GM18508 (cell line): ENCODE measurements around the gene CLEC20A.
"Not testable (repeated sequence)": the region's sequence is repeated elsewhere in the genome, so short reads cannot be mapped to it uniquely, and the experiment has no call there.

ENCODE experiments used
- ATAC-seq: cut with Tn5 transposase; IDR thresholded peaks from one replicate; pipeline ENCODE4 v1.9.1; 2021; ENCODE audit warnings: moderate number of reproducible peaks; ENCODE audit not compliant: insufficient read depth, unreplicated experiment

Gene CLEC20A

DNA sequence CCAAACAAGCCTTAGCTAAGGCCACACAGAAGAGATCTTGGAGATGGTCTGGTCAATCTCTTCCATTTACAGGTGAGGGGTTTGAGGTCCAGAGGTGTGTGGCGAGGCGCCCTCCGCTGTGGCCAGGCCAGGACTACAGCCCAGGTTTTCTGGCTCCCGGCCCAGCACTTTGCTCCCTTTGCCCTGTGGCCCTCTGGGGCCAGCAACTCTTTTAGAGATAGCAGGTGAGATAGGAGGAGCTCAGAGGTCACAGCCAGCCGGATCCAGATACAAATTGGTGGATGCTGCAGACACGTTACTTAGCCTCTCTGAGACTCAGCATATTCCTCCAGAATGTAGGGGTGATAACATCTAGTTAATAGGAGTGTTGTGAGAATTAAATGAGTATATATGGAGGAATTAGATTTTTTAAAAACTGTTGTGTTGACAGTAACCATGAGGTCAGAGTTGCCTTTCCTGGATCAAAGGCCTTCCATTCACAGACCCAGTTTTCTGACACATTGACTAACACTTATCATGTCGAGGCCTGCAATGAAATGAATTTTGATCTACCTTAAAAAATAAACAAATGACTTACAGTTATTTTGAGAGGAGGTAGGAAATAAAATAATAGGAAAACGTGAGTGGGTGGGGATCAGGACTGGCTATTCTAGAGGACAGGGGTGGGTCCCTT, 32.7 kb upstream of the CLEC20A start:
- no peak for ATAC-seq

DNA sequence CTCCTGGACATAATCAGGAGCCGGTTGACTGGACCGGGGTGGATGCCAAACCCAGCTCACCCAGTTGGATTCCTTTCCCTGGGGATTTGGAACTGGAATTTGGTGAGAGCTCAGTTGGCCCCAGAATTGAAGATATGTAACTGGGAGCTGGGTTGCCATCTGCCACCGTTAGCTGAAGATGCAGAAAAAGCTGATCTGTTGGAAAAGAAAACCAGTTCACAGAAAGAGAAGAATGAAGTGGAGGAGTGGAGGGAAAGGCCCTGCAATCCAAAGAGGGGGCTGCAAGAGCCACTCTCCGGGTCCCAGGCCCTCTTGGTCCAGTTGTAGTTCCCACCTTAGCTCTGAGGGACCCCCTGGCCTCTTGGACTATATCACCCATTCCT, 32.2 kb upstream of the CLEC20A start:
- no peak for ATAC-seq

DNA sequence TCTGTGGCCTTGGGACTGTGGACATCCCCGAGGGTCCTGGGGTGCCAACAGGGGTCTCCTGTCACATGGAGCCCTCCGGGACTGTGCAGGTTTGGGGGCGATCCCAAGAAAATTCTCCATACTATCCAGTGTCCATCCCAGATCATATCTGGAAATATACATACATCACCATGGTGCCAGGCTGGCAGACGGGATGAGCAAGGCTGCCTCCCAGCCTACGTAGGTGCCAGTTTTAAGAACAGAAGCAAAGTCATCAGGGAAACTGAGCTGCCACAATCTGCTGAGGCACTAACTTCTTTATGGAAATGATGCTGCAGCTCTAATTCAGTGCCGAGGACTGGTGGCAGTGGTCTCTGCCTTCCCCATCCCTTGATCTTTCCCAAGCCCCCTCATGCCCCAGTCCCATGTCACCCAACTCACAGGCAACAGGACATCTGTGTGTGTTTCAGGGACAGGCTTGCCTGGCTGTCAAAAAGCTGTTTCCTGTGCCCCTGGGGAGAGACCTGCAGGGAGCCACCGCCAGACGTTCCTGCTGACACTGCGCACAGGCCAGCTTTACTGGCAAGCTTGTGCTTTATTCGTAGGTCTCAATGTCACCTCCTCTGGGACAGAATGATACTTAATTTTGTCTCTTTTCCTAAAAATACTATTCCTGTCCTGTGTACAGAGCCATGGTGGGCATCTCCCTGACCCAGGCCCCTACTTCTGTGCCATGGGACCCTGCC, 31.6 kb upstream of the CLEC20A start:
- ATAC-seq, result no peak

DNA sequence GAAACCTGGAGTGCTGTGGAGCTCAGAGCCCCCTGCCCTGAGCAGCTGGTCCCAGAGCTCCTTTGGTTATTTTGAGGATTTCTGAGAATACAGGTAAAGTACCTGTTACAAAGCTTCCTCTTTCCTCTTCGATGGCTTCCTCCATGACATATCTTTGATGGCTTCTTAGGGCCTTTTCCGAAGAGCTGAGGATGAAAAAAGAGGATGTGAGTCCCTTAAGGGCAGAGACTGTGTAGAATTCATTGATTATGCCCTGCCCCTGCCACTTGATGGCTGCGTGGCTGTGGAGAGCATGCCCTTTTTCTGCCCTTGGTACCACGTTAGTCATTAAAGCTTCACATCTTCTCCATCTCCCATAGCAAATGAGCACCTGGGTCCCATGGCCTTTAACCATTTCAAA, 30.4 kb upstream of the CLEC20A start:
- ATAC-seq, result no peak

DNA sequence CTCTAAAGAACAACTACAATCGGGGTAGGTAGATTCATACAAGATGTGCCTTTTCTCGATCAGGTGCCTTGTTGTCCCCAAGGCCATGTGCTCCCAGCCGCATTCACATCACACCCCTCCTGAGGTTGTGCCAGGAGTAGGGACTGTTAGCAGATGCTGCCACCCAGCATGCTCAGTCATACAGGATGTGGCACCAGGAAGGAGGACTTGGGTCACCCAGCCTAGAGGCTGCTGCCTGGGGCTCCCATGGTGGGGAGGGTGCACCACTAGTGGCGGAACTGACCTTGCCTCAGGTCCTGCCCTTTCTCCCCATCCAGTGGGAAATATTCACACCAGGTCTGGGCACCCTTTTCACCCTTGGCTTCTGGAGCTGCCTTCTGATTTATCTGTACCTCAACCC, 24.5 kb upstream of the CLEC20A start:
- ATAC-seq, result no peak

DNA sequence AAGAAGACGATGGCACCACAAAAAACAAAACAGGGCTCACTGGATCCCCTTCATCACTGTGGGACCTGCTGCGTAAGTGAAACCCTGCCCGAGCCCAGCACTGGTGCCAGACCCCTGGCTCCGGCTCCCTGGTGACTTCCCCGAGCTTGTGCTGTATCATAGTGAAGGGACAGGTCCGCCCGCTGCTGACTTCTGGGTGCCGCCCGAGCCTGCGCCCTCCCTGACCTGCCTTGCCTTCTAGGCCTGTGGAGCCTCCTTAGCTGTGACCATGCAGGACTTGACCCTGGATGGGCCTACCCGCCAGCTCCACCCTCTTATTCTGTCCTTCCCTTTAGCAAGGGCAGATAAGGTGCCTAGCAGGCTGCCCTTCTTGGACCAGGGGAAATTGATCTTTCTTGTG, 24.0 kb upstream of the CLEC20A start:
- ATAC-seq, result no peak

DNA sequence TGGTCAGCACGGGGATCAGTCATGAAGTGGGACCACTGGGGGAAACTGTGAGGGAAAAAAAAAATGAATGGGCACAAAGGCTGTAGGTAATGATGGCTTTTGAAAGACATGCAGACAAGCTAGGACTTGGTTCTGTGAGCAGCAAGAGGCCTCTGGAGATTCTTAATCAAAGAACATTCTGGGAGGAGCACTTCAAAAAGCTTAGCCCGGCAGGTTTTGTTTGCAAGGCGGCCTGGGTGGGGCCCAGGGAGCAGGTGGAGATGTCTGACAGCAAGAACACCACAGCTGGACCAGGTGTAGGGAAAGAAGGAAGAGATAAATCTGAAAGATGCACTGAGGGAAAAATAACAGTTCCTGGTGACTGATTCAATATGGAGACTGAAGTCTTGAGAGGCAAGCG, 22.1 kb upstream of the CLEC20A start:
- no peak for ATAC-seq

DNA sequence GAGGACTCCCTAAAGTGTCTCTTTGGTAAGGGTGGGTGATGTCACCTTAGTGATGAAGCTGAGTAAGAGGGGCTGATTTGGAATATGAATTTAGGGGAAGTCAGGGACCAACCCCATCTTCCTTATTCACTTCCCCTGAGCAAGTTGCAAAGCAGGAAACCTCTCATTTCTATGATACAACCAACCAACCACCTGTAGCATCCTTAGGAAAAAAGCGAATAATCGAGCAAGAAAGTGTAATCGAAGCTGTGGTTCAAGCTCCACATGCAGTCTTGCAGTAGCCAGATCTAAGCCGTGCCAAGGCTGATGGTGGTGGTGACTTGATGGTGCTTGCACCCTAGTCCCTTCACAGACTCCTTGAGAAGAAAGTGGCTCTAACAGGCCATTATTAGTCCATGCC, 19.3 kb upstream of the CLEC20A start:
- no peak for ATAC-seq

DNA sequence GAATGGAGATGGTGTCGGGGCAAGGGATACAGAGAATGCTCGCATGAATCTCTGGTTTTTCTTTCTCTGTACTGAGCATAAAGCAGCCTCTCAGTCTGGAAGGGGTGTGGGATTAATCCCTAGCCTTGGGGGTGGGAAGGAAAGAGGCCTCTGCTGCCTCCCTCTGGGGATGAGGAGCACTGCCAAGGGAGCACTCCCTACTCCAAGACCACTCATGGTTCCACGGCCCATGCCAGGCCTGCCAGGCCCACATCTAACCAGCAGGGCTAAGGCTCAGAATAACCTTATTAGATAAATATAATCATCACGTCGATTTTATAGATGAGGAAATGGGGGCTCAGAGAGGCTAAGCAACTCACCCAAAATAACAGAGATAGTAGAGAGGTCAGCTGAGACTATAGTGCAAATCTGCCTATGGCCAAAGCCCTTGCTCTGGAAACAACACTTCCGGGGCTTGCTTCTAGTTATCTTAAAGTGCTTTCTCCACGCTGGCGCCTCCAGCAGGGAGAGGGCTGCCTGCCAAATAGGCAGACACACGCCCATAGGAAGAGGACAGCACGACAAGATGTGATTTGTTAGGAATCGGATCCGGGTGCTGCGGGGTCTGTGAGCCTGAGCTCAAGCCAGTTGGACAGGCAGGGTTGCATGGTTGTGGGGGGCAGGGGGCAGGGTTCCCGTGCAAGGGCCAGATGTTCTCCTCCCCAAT, 16.7 kb upstream of the CLEC20A start:
- ATAC-seq, result no peak

DNA sequence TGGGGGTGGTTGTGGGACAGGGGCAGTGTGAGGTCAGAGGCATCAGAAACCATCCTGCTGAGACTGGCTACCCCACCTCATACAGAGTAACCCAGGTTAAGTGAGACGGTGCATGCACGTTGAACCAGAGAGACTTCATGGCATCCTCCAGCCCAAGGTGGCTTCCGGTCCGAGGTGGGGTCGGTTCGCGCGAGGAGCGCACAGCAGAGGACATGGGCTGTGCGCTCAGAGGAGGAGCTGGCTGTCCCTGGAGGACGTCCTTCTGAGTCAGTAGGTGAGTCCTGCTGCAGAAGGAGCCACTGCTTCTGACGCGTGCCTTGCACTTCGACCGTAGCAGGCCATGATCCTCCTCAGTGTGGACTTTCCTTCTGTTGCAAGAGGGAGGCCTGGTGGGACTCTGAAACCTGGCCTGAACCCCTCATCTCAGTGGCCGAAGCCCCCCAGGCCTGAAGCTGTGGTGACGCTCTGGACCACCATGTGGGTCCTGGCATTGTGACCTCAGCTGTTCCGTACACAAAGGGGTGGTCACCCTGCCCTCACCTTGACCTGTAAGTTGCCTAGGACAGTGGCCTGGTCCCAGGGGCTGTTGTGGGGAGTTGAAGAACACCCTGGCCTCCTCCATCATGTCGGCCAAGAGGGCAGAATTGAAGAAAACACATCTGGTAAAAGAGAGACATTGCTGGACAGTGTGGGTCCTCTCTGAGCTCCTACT, 16.0 kb upstream of the CLEC20A start, which contains the start of gene TEX35:
Gene TEX35 (plus strand): TSS at position 544 of the 712 bp plus-strand sequence. CDS start 80 bp downstream, at position 624.
- no peak for ATAC-seq

DNA sequence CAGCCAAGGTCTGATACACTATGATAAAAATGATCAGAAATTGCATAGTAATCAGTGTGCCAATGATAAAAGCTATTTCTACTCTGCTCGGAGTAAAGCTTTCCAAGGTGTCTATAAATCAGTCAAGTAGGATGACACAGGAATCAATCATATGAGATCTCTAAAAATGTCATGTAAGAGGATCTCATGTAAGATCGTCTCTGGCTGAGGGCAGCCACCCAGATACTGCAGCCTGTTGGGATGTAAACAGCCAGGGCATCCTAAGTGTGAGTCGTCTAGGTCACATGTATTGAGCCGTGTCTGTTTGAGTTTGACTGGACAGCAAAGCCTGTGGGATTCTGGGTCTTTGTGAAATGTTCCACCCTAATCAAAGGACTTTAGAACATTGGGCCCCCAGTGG, 13.4 kb upstream of the CLEC20A start:
- no peak for ATAC-seq

DNA sequence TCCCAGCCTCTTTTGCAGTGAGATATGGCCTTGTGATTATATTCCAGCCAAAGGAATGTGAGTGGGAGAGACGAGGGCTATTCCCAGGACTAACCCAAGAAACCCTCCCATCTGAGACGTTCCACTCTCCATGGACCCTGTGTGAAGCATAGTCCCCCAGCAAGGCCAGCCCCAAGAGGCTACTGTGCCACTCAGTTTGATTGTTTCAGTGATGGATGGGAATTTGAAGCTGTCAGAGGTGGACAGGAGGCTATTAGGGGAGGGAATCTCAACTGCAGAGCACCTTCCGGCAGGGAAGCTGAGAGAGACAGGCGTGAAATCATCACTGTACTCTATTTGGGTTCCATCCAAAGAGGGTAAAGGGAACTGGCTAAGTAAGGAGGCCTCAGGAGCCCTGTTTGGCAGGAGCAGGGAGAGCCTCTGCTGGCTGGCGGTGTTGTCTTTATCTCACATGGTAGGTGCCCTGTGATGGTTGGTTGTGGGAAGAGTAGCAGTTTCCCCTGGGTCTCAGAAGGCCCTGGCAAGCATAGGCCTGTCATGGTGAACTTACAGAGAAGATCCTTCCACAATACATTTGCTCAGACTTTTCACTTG, 12.7 kb upstream of the CLEC20A start:
- no peak for ATAC-seq

DNA sequence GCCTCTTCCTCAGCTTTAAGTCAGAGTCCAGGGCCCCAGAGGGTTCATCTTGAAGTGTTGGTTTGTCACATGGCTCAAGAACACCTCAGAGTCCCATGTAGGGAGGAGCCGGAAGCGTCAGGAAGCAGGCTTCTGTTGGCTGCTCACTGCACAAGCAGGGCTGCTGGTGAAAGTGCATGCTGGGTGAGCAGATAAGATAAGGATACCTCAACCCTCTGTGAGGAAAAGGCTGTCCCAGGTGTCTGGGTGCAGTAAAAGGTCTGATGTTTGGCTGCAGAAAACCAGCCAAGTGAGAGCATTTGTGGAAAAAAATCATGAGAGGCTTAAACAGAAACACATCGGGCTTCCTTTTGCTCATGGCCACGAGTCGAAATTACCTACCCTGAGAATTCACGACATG, 9.9 kb upstream of the CLEC20A start:
- no peak for ATAC-seq

DNA sequence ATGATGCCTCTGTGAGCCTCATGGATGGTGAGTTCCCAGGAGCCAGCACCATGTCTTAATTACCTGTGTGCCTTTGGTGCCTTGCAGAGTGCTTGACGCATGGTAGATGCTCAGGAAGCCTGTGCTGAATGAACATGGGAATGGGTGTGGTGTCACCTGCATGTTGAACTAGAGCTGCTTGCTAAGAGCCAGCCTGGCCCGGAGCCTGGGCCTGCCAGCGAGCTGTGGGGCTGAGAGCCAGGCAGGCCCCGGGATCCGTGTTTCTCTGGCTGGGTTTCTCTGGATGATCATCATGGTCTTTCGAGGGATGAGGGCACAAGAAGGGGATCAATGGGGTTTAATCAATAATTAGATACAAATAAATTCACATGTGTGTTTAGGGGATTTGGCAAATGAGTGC, 9.4 kb upstream of the CLEC20A start:
- no peak for ATAC-seq

DNA sequence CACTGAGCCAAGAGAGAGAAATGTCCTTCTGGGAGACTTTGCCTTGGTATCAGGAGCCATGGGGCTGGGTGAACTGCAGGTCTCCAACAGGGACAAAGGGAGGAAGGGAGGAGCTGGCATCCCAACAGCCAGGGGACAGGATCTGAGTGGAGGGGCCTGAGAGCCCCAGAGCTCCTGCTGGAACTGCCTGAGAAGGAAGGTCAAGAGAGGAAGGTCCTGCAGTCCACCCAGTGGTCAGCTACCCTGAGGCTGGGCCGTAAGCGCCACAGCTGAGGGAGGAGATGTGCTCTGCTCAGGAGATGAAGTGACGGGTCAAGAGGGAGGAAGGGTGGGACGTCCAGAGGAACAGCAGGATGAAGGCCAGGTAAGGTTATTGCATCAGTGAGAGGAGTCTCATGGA, 7.5 kb upstream of the CLEC20A start:
- no peak for ATAC-seq

DNA sequence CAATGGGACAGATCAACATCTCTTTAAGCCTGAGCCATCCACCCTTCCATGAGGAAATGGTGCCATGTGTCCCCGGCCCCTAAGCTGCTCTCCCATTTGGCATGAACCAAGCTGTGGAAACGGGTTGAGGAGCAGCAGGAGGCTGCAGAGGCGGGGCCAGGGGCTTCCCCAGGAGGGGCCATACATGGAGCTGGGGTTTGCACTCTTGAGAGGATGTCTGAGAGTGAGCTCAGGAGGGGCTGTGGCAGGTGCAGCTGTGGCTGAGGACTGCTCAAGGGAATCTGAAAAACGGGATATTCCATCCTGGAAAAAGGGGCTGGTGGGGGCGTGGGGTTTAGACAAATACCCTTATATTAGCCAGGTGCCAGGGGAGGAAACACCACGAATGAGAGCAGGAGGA, 7.1 kb upstream of the CLEC20A start:
- no peak for ATAC-seq

DNA sequence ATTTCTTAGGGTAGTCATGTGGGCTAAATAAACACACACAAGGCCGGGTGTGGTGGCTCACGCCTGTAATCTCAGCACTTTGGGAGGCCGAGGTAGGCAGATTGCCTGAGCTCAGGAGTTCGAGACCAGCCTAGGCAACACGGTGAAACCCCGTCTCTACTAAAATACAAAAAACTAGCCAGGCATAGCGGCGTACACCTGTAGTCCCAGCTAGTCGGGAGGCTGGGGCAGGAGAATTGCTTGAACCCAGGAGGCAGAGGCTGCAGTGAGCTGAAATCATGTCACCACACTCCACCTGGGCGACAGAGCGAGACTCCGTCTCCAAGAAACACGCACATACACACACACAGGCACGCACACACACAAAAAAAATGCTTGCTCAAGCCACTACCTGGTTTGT, 6.6 kb upstream of the CLEC20A start:
- ATAC-seq, result not testable (repeated sequence)

DNA sequence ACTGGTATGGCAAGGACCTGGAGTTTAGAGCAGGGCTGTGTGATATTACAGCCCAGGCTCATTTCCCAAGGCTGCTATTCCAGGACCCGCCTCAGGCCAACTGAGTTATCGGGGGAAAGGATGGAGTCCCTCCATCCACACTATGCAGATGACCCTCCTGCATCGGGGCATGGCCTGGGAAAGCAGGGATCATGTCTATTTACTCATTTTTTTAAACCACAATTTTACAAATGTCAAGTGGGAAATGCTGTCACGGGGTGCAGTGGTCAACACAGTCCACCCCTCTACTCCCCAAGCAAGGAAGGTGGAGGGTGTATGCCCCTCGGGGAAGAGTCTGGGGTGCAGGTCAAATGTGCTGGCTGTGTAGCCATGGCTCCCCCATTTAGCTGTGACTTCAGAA, 6.1 kb upstream of the CLEC20A start:
- ATAC-seq, result no peak

DNA sequence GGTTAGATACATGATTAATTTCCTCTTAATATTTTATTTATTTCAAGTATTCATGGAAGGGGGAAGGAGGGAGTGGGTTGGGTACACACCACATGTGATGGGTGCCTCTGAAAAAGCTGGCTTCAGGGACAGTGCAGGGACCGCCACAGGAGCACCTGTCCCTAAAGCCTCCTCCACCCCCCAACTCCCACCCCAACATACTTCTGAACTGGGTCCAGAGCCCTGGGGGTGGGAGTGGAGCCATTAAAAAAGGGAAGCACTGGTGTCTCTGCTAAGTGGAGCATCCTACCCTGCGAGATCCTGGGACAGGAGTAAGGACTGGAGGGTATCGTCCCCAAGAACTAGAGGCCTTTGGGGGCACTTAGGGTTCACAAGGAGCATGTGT, 5.6 kb upstream of the CLEC20A start:
- ATAC-seq, result no peak

DNA sequence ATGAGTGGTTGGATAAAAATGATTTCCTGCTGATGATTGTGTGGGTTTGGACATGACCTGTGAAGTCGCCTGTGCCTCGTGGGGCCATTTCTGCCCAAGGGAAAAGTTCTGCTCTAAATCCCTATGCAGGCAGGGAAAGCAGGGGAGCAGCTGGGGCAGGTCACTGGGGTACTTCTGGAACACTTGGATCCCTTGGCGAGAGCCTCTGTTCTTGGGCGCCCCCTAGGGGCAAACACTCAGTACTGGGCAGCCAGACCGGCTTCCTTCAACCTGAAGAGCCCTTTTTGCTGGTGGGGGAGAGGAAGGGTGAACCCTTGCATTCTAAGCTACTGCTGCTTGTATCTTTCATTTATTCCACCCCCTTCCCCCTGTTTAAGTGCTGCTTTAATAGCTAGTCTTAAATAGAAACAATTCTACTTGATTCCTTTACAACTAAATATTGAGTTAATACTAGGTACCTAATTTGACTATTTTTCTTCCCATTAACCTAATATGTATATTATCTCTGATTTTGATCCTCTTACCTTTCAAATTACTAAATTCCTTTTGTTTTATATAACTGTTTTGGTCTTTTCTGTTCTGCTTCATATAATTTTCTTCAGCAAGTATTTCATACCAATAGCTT, 5.1 kb upstream of the CLEC20A start:
- no peak for ATAC-seq
